A549 (cell line): Measurements from ENCODE around the gene OR6S1. TPM values are rescaled to one million over a fixed set of nuclear protein-coding genes. Genes with fewer than 3 reads are reported as not detected.
A peak's percentile ranks its signal among the peaks of the same experiment; 100 is the strongest.

Source experiments
- ATAC-seq, 2 experiments: fragments of 200-7000 bp in 1 of 2; fragments of >200 bp in 1 of 2; cut with Nextera tagmentation in 1 of 2; cut with Tn5 transposase in 1 of 2; 3 replicates each; pipeline versions ENCODE4 v1.8.0 to v1.9.1; 2018 to 2020; ENCODE audit warnings: mild to moderate bottlenecking in 1 of 2, moderate library complexity in 1 of 2
- CTCF ChIA-PET: fragments of 300-600 bp; sonication (Branson Sonifier 250); formaldehyde crosslinking; extraction: SDS; loops from one replicate; lab custom pipeline; 2021; ENCODE audit warnings: antibody characterized with exemption, inconsistent platforms; lab: Yijun Ruan, JAX
- POLR2A ChIA-PET: fragments of 350-600 bp; formaldehyde crosslinking; extraction: SDS; loops from one replicate; lab custom pipeline; 2021; ENCODE audit warnings: antibody characterized with exemption, inconsistent platforms; lab: Yijun Ruan, JAX
- DNase-seq, 2 experiments: peaks; one replicate each; pipeline versions ENCODE4 v3.0.0 to v3.0.0-alpha.2; 2011 to 2016; ENCODE audit warnings: low read depth in 1 of 2, low spot score in 1 of 2
- FAIRE-seq: peaks from 2 replicates; lab custom pipeline; 2011; peaks lifted over from hg19 to GRCh38; lab: Jason Lieb, UNC
- H3K27ac ChIP-seq, 2 experiments: fragments of >200 bp; sonication (Bioruptor Twin); formaldehyde crosslinking; 3 replicates each; pipeline ENCODE4 v1.5.1; 2016 to 2017
- H3K4me1 ChIP-seq: fragments of >200 bp; sonication (Bioruptor Twin); formaldehyde crosslinking; 3 replicates; pipeline ENCODE4 v1.6.1; 2016
- H3K4me2 ChIP-seq: fragments of >200 bp; sonication (Bioruptor Twin); formaldehyde crosslinking; 3 replicates; pipeline ENCODE4 v1.6.1; 2016
- H3K4me3 ChIP-seq: fragments of >200 bp; sonication (Bioruptor Twin); formaldehyde crosslinking; 3 replicates; pipeline ENCODE4 v1.5.1; 2016
- H3K9me3 ChIP-seq: fragments of >200 bp; sonication (Bioruptor Twin); formaldehyde crosslinking; 3 replicates; pipeline ENCODE4 v1.6.1; 2016
- CBX2 ChIP-seq: fragments of 200-600 bp; sonication (generic); IDR thresholded peaks from 2 replicates; pipeline ENCODE4 v1.6.1; 2016; ENCODE audit warnings: low read depth, mild to moderate bottlenecking, borderline replicate concordance
- CBX8 ChIP-seq: fragments of 200-600 bp; sonication (generic); IDR thresholded peaks from 2 replicates; pipeline ENCODE4 v1.6.1; 2016
- CEBPB ChIP-seq, 2 experiments: fragments of >200 bp in 1 of 2; sonication (Bioruptor Twin) in 1 of 2; formaldehyde crosslinking in 1 of 2; IDR thresholded peaks; 2 replicates each; pipeline ENCODE4 v1.6.1; 2012 to 2016
- CHD4 ChIP-seq: fragments of 200-600 bp; sonication (generic); IDR thresholded peaks from 2 replicates; pipeline ENCODE4 v1.6.1; 2016; ENCODE audit warnings: antibody characterized with exemption, mild to moderate bottlenecking, borderline replicate concordance
- CTCF ChIP-seq: fragments of >200 bp; sonication (Bioruptor Twin); formaldehyde crosslinking; IDR thresholded peaks from 3 replicates; pipeline ENCODE4 v1.5.1; 2016
- E2F6 ChIP-seq: IDR thresholded peaks from 2 replicates; pipeline ENCODE4 v1.6.1; 2012; ENCODE audit warnings: low read depth, borderline replicate concordance
- EHF ChIP-seq: fragments of 250-450 bp; sonication (Bioruptor Pico); IDR thresholded peaks from 2 replicates; pipeline ENCODE4 v1.5.0; 2020; ENCODE audit warnings: mild to moderate bottlenecking
- EHMT2 ChIP-seq: fragments of 200-600 bp; sonication (generic); IDR thresholded peaks from 2 replicates; pipeline ENCODE4 v1.6.1; 2016; ENCODE audit warnings: antibody characterized with exemption, low read depth, mild to moderate bottlenecking, moderate library complexity
- EP300 ChIP-seq, 2 experiments: fragments of >200 bp; sonication (Bioruptor Twin); formaldehyde crosslinking; IDR thresholded peaks; 2 replicates in 1 of 2; 3 replicates in 1 of 2; pipeline ENCODE4 v1.6.1; 2016 to 2017
- FOSB ChIP-seq: fragments of 250-450 bp; sonication (Bioruptor Pico); IDR thresholded peaks from 2 replicates; pipeline ENCODE4 v1.5.0; 2020; ENCODE audit warnings: mild to moderate bottlenecking, moderate library complexity
- FOSL2 ChIP-seq, 2 experiments: fragments of 450-650 bp in 1 of 2; fragments of >200 bp in 1 of 2; sonication (Bioruptor Twin) in 1 of 2; formaldehyde crosslinking; IDR thresholded peaks; 2 replicates each; pipeline versions ENCODE4 v1.5.0 to v1.6.1; 2016 to 2020; ENCODE audit warnings: mild to moderate bottlenecking in 1 of 2, moderate library complexity in 1 of 2
- GATA3 ChIP-seq: IDR thresholded peaks from 2 replicates; pipeline ENCODE4 v1.6.1; 2012; ENCODE audit warnings: borderline replicate concordance
- HES2 ChIP-seq: fragments of >200 bp; sonication (Bioruptor Twin); formaldehyde crosslinking; IDR thresholded peaks from 2 replicates; pipeline ENCODE4 v1.6.1; 2016
- HMGXB4 ChIP-seq: fragments of 250-450 bp; sonication (Bioruptor Pico); IDR thresholded peaks from 2 replicates; pipeline ENCODE4 v1.5.0; 2021; ENCODE audit warnings: mild to moderate bottlenecking, moderate library complexity, borderline replicate concordance
- HOXA7 ChIP-seq: fragments of 250-450 bp; sonication (Bioruptor Pico); IDR thresholded peaks from 2 replicates; pipeline ENCODE4 v1.5.0; 2020; ENCODE audit warnings: mild to moderate bottlenecking, moderate library complexity
- JUN ChIP-seq, 2 experiments: fragments of >200 bp; sonication (Bioruptor Twin); formaldehyde crosslinking; IDR thresholded peaks; 2 replicates in 1 of 2; 3 replicates in 1 of 2; pipeline ENCODE4 v1.6.1; 2016 to 2017
- MAFK ChIP-seq: fragments of 450-650 bp; IDR thresholded peaks from 2 replicates; pipeline ENCODE4 v1.6.1; 2014; ENCODE audit not compliant: partially characterized antibody
- MAX ChIP-seq: IDR thresholded peaks from 2 replicates; pipeline ENCODE4 v1.6.1; 2012
- MAZ ChIP-seq: fragments of 150-350 bp; IDR thresholded peaks from 2 replicates; pipeline ENCODE4 v1.6.1; 2014; ENCODE audit warnings: antibody characterized with exemption, low read depth, low read length, borderline replicate concordance
- MYC ChIP-seq: IDR thresholded peaks from 2 replicates; pipeline ENCODE4 v1.6.1; 2012; ENCODE audit warnings: mild to moderate bottlenecking, inconsistent platforms, low read length, improper control_type of control experiment, borderline replicate concordance
- POLR2AphosphoS2 ChIP-seq: conservative IDR thresholded peaks from 2 replicates; pipeline ENCODE4 v1.6.1; 2012; ENCODE audit warnings: low read length, improper control_type of control experiment, inconsistent platforms
- RCOR1 ChIP-seq: fragments of 150-350 bp; IDR thresholded peaks from 2 replicates; pipeline ENCODE4 v1.6.1; 2014; ENCODE audit warnings: antibody characterized with exemption, low read length, low read depth
- TP53 ChIP-seq: fragments of 250-450 bp; sonication (Bioruptor Pico); IDR thresholded peaks from 2 replicates; pipeline ENCODE4 v1.5.0; 2021; ENCODE audit warnings: mild to moderate bottlenecking, moderate library complexity
- ZC3H11A ChIP-seq: fragments of 450-650 bp; IDR thresholded peaks from 2 replicates; pipeline ENCODE4 v1.6.1; 2014; ENCODE audit warnings: antibody characterized with exemption, mild to moderate bottlenecking
- ZNF302 ChIP-seq: fragments of 250-450 bp; sonication (Bioruptor Pico); IDR thresholded peaks from 2 replicates; pipeline ENCODE4 v1.9.0; 2021; ENCODE audit warnings: inconsistent platforms, mild to moderate bottlenecking, moderate library complexity
- WGBS: methylation state at CpG from one replicate; pipeline ENCODE4 v1.1.6; 2017; ENCODE audit errors: missing lambda C conversion rate; 5-methylcytosine and 5-hydroxymethylcytosine counted together
- polyA plus RNA-seq, 4 experiments: library from polyadenylated mRNA; depleted of rRNA in 3 of 4; stranded (reverse); fragments of >200 nt; fragmentation: RNase III in 1 of 4; extraction: RNeasy Plus Mini Kit Qiagen cat#74134 plus additional on column Dnase treatment in 1 of 4; gene quantifications; 2 replicates in 3 of 4; 3 replicates in 1 of 4; pipeline ENCODE4 v1.2.3, GENCODE V29; 2011 to 2017

Gene OR6S1
- polyA plus RNA-seq, 2 of the 4 experiments (the other 2 are of a cell fraction), result not detected

GRCh38 chr14:20615996-20616395 is 25.5 kb downstream of the OR6S1 start:
- H3K4me3 ChIP-seq, result no peak overlapping the region
- ChIA-PET POLR2A (no interaction called here), CTCF (interaction anchor here (1.0 to 4.0 kb wide), 3 partner anchors 66 to 355 kb away, joined by 3 to 37 read pairs (median 6); partner anchors contain the start of gene RNASE4)
- peaks cover 33% of the 10 kb centered on the region for H3K4me1 ChIP-seq
- ATAC-seq (no peak), DNase-seq (no peak), FAIRE-seq (no peak)
- H3K27ac ChIP-seq, result no peak overlapping the region
- WGBS, result 97% methylated on average over 5 of the region's 5 CpGs
- no peak for TF ChIP-seq CTCF
- TF ChIP-seq EHMT2, result no peak
- no peak for TF ChIP-seq CEBPB (IDR thresholded peaks at IDR 0.05)
- TF ChIP-seq TP53 (CRISPR knock-in tag), result no peak
- TF ChIP-seq ZNF302 (CRISPR knock-in tag), result no peak
- no peak for TF ChIP-seq MAX
- no peak for TF ChIP-seq E2F6
- TF ChIP-seq ZC3H11A, result no peak
- TF ChIP-seq EP300 (IDR thresholded peaks at IDR 0.05), result no peak
- no peak for TF ChIP-seq EHF (CRISPR knock-in tag)
- no peaks in the 10 kb centered on the region for H3K9me3 ChIP-seq
- H3K4me2 ChIP-seq, result no peak overlapping the region

- Histone ChIP-seq H3K4me2 (peak overlapping the region; percentile 86), H3K9me3 (no peaks in the 10 kb centered on the region), H3K27ac (peak overlapping the region; percentile 78 to 81), H3K4me1 (peaks cover 38% of the 10 kb centered on the region), H3K4me3 (peak overlapping the region; percentile 50)
- FAIRE-seq (no peak), DNase-seq (peak; percentile 49 to 85), ATAC-seq (peak; percentile 51 to 54)
- no peak for TF ChIP-seq RCOR1
- no peak for TF ChIP-seq POLR2AphosphoS2
- TF ChIP-seq EP300 (IDR thresholded peaks at IDR 0.05), result no peak
- TF ChIP-seq HOXA7 (CRISPR knock-in tag), result no peak
- POLR2A ChIA-PET, result interaction anchor here (0.6 to 2.3 kb wide), 9 partner anchors 10 to 271 kb away, joined by 3 to 20 read pairs (median 8); partner anchors contain the start of genes PARP2, PIP4P1 and RNASE4
- CTCF ChIA-PET, result interaction anchor here (0.7 to 4.0 kb wide), 24 partner anchors 8 to 589 kb away, joined by 3 to 37 read pairs (median 5); partner anchors contain the start of genes APEX1, PIP4P1 and RNASE4
- 2% methylated on average over 17 of the region's 17 CpGs for WGBS
These were observed 27.3 kb downstream of the OR6S1 start for GRCh38 chr14:20614038-20614840.

- Histone ChIP-seq H3K27ac (peak overlapping the region; percentile 78 to 81), H3K9me3 (no peaks in the 10 kb centered on the region), H3K4me1 (peaks cover 39% of the 10 kb centered on the region), H3K4me2 (peak overlapping the region; percentile 86), H3K4me3 (peak overlapping the region; percentile 50)
- FAIRE-seq, result peak; percentile 90
- DNase-seq, result peak; percentile 87 to 99
- ATAC-seq, result peak; percentile 82 to 88
- ChIA-PET CTCF (interaction anchor here (0.6 to 4.0 kb wide), 27 partner anchors 9 to 590 kb away, joined by 3 to 37 read pairs (median 5); partner anchors contain the start of genes APEX1, PIP4P1 and RNASE4), POLR2A (interaction anchor here (0.9 to 2.3 kb wide), 9 partner anchors 10 to 270 kb away, joined by 3 to 20 read pairs (median 8); partner anchors contain the start of genes PARP2, PIP4P1, PNP and RNASE4)
- 1% methylated on average over 27 of the region's 34 CpGs for WGBS
- no peak for TF ChIP-seq HES2
- no peak; the same call in 1 of the 2 replicates for TF ChIP-seq HMGXB4 (CRISPR knock-in tag)
- peak in 1 of 2 experiments; percentile 55; a peak in 2 of 5 replicates for TF ChIP-seq JUN (IDR thresholded peaks at IDR 0.05)
- TF ChIP-seq FOSL2 (IDR thresholded peaks at IDR 0.05), result no peak
- TF ChIP-seq FOSL2 (CRISPR knock-in tag; IDR thresholded peaks at IDR 0.05), result peak; percentile 22; the same call in 1 of the 2 replicates
- TF ChIP-seq CBX8, result no peak
- no peak for TF ChIP-seq CBX2
- TF ChIP-seq TP53 (CRISPR knock-in tag), result no peak
- peak; percentile 80 for TF ChIP-seq MYC
- no peak for TF ChIP-seq CHD4
- TF ChIP-seq FOSB (CRISPR knock-in tag), result no peak
- TF ChIP-seq GATA3, result peak; percentile 60; the same call in 1 of the 2 replicates
- no peak for TF ChIP-seq EHF (CRISPR knock-in tag)
- 0 out of 2 replicates have a peak, but pooled peaks have one; percentile 67 for TF ChIP-seq MAZ
- TF ChIP-seq MAFK, result no peak
These were observed 28.1 kb downstream of the OR6S1 start for GRCh38 chr14:20613094-20614037.
